Mucosa of gallbladder (tissue), 1 donor: ENCODE measurements around the gene TXNDC17. TPM values are rescaled to one million over a fixed set of nuclear protein-coding genes. Genes with fewer than 3 reads are reported as not detected.
"Not testable (repeated sequence)": the region's sequence is repeated elsewhere in the genome, so short reads cannot be mapped to it uniquely, and the experiment has no call there.

Experiments used
- DNase-seq: peaks from one replicate; pipeline ENCODE4 v3.0.0-alpha.2; 2020; ENCODE audit warnings: low spot score
- total RNA-seq: library from RNA; stranded (reverse); gene quantifications from one replicate; pipeline ENCODE4 v1.2.1, GENCODE V29; 2021
- donor health status: DM: no; HTN: no; CAD: no.

The TXNDC17 gene
- total RNA-seq: 101 TPM

GRCh38 chr17:6640536-6641246, at the start of gene TXNDC17, which contains the start of gene KIAA0753:
Gene TXNDC17, plus strand, starts transcription at chr17:6641060. Its CDS starts 23 bp downstream, at chr17:6641083.
Gene KIAA0753, minus strand, starts transcription at chr17:6640711. Its CDS starts 5,608 bp downstream, at chr17:6635103.
- peak; percentile 92 for DNase-seq

GRCh38 chr17:6591599-6592158, 49.2 kb upstream of the TXNDC17 start:
- DNase-seq: no peak

- DNase-seq: peak; percentile 26
Measured at GRCh38 chr17:6592173-6592572, 48.7 kb upstream of the TXNDC17 start.

DNA sequence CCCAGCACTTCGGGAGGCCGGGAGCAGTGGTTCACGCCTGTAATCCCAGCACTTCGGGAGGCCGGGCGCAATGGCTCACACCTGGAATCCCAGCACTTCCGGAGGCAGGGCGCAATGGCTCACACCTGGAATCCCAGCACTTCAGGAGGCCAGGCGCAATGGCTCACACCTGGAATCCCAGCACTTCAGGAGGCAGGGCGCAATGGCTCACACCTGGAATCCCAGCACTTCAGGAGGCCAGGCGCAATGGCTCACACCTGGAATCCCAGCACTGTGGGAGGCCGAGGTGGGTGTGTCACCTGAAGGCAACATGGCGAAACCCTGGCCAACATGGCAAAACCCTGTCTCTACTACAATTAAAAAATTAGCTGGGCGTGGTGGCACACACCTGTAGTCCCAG, 47.5 kb upstream of the TXNDC17 start:
- DNase-seq: not testable (repeated sequence)

GRCh38 chr17:6596081-6596480, 44.8 kb upstream of the TXNDC17 start:
- no peak for DNase-seq

GRCh38 chr17:6596511-6596910, 44.3 kb upstream of the TXNDC17 start:
- no peak for DNase-seq

GRCh38 chr17:6596941-6597340, 43.9 kb upstream of the TXNDC17 start:
- no peak for DNase-seq

DNA sequence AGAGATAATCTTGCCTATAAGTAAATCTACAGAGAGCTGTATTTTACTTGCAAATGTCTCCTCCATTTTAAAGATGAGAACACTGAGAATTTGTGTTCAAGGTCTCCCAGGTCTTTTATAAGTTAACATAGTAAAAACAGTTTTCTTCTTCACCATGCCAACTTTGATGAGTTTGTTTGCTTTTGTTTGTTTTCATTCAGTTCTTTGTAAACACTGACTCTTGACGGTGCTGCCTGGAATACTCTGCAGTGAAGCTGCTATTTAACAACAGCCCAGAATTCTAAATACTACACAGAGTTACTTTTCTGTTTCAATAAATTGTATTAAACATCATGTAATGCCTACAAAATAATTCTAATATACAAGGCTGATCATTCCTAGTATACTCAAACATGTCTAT, 43.1 kb upstream of the TXNDC17 start:
- no peak for DNase-seq

GRCh38 chr17:6599364-6599763, 41.5 kb upstream of the TXNDC17 start:
- DNase-seq: no peak

- DNase-seq: no peak
Measured at GRCh38 chr17:6602141-6602540, 38.7 kb upstream of the TXNDC17 start.

- DNase-seq: no peak
Measured at GRCh38 chr17:6603744-6604325, 37.0 kb upstream of the TXNDC17 start.

DNA sequence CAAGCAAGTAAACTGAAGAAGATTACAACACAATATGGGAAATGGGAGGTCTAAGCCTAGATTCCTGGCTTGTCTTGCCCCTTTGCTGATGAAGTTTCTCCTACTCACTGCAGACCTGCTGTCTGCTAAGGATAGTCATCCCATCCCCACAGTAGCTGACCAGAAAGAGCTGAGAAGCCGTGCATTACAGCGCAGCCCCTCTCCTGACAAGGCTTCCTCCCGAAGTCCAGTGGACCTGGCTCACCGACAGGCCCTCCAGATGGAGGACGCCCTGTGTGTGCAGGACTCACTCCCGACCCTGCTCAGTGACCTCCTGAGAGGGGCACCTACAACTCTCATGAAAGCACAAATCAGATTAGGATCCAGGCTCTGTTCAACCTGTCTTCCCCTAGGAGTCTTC, 35.7 kb upstream of the TXNDC17 start:
- DNase-seq: no peak

DNA sequence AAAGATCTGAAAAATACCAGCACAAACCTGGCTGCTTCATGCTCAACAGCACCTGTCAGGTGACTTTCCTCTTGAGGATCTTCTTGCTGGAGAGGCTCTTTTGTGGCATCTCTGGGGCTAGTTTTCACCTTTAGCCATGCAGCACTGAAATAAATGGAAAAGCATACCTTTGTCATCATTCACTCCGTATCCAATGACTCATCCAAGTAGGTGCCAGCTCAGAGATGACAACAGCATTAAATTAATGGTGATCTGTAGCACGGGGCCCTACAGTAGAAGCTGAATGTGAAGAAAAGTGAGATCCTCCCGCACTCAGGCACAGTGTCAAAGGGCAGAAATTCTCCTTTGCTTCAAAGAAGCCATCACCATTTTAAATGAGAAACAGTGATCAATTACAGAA, 32.5 kb upstream of the TXNDC17 start:
- no peak for DNase-seq

- DNase-seq: no peak
Measured at GRCh38 chr17:6610011-6610410, 30.8 kb upstream of the TXNDC17 start.

DNA sequence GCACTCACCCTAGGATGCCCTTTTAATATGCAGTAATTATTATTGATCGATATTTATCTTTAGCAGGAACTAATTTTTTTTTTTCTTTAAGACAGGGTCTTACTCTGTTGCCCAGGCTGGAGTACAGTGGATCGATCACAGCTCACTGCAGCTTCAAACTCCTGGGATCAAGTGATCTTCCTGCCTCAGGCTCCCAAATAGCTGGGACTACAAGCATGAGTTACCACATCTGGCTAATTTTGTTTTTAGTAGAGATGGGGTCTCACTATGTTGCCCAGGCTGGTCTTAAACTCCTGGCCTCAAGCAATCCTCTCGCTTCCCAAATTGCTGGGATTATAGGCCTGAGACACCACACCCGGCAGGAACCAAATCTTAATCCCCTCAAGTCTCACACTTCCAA, 29.6 kb upstream of the TXNDC17 start:
- no peak for DNase-seq

DNA sequence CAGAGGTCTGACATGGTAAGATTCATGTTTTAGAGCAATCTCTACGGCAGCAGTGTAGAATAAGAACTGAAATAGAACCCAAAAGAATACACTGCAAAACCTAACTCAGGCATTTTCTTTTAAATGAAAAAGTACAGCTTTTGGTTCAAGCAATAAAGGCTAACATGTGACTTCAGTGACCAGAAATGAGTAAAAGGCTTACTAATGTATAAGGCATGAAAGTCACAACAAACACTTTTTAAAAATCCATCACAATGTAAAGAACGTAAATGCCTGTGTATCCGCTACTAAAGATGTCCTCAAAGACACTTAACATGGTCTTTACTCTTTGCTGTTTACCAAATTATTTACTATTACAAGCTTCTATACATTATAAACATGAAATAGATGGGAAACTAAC, 16.9 kb upstream of the TXNDC17 start:
- no peak for DNase-seq

GRCh38 chr17:6626616-6627015, 14.2 kb upstream of the TXNDC17 start:
- no peak for DNase-seq

DNA sequence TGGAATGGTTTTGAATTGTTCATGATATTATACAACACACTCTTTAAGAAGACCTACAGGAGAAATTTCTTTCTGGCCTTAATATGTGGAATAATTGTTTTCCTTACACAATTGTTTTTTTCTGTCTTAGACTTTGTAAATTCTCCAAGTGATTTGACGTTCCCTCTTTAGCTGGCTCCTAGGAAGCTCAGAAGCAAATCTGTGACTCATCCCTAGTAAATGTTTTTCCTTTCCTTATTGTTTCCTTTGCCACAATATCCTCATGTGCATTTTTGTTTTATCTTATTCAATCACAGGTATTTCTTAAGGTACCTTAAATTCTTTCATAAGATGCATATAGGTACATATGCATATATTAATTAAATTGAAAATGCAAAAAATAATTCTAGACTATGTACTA, 13.8 kb upstream of the TXNDC17 start:
- DNase-seq: no peak

- no peak for DNase-seq
Measured at GRCh38 chr17:6630390-6630789, 10.5 kb upstream of the TXNDC17 start.

DNA sequence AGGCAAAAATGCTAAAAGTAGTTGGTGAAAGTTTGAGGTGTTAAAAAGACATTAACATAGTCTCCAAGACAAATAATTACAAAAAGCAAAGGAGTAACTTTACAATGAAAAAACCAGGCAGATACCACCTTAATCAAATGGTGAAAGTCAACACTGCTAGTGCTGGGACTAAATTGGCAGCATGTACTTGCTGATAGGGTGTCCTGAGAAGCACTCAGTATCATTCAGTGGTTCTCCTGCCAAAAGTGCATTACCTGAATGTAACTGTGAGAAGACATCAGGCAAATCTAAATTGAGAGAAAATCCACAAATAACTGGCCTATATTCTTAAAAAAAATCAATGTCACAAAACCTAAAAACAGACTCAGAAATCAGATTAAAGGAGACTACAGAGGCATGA, 8.3 kb upstream of the TXNDC17 start:
- no peak for DNase-seq

GRCh38 chr17:6633263-6633662, 7.6 kb upstream of the TXNDC17 start:
- DNase-seq: no peak

- DNase-seq: no peak
Measured at GRCh38 chr17:6636105-6636504, 4.8 kb upstream of the TXNDC17 start.
